Activated CD4-positive, alpha-beta T cell treated with anti-CD3 and anti-CD28 coated beads, Interleukin-2, Interleukin-4, amounts not matched to agents 100 ng/mL and 50 ng/mL, durations not matched to agents 16 hours and 8 hours (primary cell): ENCODE measurements around the gene SORCS2.

ENCODE experiments used
- DNase-seq: peaks from one replicate; pipeline ENCODE4 v3.0.0-alpha.2; 2020; ENCODE audit warnings: low spot score

The SORCS2 gene

GRCh38 chr4:7356667-7357310, 164.5 kb downstream of the SORCS2 start:
- no peak for DNase-seq

DNA sequence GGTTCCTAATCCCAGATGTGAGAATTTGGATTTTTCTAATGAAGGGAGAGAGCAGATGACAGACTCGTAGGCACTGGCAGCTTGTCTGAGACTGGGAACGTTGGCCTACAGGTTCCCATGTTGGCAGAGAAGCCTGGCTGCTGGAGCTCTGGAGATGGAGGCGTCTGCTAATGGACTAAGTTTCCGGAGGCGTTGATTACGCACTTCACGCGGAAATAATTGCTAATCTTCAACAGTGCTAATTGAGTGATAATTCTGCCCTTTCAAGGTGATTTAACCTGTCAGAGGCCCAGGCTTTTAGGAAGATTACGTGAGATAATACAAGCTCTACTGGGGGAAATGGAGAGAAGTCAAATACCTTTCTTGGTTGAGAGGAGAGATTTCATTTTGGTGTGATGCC, 165.0 kb downstream of the SORCS2 start:
- no peak for DNase-seq

DNA sequence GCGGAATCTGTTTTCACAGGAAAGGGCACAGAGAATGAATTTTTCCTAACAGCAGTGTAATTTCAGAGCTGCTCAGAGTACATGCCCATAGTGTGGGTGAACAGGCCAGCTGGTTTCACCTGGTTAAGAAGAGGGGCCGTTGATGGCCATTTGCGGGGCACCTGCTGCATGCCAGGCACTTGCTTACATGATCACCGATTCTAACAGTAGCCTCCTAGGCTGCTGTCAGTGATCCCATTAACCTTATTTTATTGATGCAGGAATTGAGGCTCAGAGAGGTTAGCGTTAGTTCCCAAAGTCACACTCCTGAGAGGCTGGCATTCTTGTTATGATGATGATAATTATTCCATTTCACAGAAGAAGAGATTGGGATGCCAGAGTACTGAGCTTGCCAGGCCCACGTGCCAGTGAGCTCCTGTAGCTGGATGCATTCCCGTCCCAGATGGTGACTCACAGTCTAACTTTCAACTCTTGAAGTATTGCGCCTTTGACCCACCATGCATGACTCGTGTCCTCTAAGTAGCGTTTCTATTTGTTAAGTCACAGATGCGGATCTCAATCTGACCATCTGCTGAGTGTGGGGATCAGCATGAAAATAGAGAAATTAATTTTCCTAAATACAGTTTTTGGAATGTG, 165.9 kb downstream of the SORCS2 start:
- DNase-seq: no peak

DNA sequence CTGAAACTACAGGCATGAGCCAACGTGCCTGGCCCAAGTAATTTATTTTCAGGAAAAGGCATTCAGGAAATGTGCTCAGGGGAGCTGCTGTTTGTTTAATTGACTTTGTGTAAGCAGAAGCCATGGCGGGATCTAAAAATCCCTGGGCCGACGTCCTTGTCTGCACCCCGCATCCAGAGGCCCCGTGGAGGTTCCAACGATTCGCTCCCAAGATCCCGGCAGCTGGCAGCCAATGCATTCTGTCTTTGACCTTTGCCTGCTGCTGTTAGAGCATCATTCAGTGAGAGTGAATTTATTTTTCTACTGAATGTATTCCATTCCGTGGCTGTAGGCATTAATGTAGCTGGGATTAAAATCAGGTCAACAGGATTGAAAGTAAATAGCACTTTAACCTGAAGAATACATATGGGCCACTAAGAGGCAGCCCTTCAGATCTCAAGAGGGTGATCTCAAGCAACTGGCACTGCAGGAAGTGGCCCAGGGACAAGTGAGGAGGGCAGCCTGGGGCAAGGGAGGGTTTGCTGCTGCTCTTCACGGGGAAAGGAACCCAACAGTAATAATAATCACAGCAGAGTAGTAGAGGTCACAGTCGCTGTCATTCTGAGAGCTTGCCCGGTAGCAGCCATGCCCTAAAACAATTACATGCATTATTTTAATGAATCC, 167.2 kb downstream of the SORCS2 start:
- no peak for DNase-seq

DNA sequence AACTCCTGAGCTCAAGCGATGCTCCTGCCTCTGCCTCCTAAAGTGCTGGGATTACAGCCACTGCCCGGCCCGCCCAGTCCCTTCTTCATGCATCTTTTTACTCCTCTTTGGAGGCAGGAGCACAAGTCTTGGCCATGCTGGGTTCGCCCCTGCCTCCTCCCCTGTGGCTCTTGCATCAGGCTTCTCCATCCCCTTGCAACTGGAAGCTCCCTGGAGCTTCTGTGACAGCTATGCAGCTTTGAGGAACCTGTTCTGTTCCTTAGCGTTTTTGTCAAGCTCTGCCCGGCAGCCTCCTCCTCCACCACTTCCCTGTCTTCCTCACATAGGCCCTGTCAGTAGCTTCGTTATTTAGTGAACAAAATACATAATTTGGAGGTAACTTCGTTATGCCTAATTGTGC, 168.5 kb downstream of the SORCS2 start:
- no peak for DNase-seq

DNA sequence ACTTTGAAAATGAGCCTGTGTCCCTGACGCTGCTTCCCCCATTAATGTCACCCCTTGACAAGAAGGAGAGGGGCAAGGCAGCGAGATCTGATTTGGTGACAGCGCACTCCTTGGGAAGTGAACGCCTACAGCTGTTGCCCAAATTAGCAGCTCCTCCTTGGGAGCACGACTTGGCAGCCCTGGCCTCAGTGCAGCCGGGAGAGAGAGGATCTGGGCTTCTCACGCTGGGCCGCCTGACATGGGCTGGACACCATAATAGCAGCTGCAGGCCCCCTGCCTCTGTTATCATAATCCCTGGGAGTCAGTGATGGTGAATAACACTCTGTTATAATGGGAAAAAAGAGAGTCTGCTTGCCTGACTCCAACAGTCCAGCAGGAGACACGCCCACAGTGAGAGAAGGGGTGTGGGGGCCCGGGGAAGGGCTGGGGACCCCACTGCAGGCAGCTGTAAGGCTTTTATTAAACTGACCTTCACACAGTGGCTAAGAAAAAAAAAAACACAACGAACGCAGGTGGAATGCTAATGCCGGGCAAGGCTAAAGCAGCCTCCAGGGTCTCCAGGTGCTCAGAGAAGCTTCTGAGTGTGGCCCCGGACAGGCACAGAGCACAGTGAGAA, 169.1 kb downstream of the SORCS2 start:
- DNase-seq: no peak

- DNase-seq: no peak
These were observed 170.0 kb downstream of the SORCS2 start for GRCh38 chr4:7362341-7362740.

GRCh38 chr4:7362862-7363430, 170.6 kb downstream of the SORCS2 start:
- no peak for DNase-seq

DNA sequence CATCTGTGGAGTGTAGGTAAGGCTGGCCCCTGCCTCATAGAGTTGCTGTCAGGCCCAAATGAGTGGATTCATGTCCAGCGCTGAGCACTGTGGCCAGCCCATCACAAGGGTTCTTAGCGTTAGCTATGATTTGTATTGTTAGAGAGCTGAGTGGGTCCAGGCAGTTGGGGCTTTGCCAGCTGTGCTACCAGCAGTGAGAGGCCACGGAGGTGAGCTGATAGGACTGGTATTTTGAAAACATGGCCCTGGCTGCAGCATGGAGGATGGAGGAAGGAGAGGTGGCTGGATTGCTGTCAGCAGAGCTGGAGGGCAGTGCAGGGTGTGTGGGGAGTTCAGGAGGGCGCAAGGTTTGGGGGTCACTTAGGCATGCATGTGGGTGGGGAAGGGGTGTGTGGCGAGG, 172.6 kb downstream of the SORCS2 start:
- no peak for DNase-seq

DNA sequence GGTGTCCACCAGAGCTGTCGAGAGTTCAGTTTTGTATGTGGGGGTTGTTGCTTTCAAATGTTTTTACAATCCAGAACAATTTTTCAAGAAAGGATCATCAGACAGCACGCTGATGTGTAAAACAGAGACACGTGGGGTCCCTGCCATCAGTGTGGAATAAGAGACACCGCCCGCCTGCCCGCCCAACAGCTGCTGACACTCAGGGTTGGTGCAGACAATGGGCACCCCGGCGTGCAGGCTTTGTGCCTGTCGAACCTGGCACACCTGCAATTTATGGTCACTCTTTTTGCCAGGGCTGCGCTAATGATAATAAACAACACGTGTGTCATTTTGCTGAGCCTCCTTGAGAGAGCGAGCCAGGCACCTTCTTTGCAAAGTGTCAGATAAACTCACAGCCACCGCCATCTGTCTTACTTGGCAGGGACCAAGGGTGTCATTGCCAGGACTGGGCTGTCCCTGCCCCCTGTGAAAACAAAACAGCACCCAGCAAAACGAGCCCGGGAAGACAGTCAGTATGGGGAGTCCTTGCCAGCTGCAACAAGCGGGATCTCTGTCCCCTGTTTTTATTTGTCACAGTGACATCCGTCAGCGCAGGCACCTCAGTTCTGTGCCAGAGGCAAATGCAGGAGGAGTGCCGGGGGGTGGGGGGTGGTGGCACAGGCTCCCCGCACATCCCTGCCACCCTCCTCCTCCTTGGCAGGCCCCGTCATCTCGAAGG, 173.3 kb downstream of the SORCS2 start:
- DNase-seq: no peak

- no peak for DNase-seq
These were observed 174.0 kb downstream of the SORCS2 start for GRCh38 chr4:7366180-7366945.

DNA sequence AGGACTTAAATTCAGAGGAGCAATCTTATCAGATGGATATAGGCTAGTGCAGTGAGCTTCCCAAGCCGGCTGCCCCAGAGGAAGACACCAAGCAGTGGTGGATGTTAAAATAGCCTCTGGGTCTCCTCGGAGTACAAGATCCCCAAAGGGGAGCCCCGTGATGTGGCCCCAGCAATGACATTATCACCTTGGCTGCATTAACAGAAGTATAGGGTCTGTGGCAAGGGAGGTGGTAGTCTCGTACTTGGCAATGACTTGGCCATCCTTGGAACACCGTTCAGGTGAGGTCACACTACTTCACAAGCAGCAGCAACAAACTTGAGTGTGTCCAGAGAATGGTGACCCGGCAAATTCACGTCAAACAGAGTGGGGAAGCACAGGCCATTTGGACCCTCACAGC, 174.6 kb downstream of the SORCS2 start:
- DNase-seq: no peak

GRCh38 chr4:7367406-7367805, 175.1 kb downstream of the SORCS2 start:
- DNase-seq: no peak

DNA sequence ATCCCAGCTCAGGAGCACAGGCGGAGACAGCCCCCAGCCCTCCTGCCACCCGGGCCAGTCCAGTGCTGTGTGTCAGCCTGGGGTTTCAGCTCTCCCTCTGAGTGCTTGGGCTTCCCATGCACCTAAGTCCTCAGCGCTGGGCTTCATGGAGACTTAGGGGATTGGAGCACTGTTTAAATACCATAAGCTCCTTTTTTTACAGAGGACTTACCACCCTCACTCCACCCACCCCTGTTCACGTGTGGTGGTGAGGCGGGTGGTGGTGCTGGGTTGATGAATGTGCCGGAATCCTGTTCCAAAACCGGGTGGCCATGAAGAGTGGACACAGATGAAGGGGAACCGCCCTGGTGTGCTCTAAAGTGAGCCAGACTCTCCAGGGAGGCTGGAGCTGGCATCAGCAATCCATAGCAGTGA, 175.5 kb downstream of the SORCS2 start:
- no peak for DNase-seq

DNA sequence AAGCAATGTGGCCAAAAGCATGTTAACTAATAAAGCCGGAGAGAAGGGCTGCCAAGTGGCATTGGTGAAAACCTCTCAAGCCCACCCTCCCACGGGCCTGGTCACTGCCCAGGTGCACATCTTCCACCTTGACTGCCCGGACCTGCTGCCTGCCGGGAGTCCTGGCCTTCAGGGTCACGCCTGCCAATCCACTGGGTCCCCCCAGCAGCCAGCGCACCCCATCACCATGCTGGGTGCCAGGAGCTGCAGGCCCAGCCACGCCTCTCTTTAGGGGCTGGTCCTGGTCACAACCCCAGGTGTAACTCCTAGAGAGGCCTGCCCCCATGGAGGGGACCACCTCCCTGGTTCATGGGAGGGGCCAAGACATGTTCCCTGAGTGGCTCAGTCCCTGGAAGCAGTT, 176.0 kb downstream of the SORCS2 start:
- no peak for DNase-seq

DNA sequence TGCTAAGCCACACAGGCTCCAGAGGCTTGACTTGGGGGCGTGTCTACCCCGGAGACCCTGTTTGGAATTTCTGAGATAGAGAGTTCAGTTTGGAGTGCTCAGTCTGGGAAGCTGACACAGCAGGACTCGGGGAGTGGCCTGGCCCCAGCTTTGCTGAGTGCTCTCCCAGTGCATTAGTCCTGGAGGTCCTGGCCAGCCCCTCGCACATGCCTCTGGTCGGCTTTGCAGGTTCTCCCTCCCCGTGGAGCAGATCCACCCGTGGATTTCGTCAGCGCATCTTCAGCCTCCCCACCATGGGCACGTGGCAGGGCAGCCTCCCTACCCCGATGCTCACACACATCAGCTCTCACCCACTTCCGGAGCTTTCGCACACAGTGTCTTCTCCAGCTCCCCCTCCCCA, 177.2 kb downstream of the SORCS2 start:
- DNase-seq: no peak

DNA sequence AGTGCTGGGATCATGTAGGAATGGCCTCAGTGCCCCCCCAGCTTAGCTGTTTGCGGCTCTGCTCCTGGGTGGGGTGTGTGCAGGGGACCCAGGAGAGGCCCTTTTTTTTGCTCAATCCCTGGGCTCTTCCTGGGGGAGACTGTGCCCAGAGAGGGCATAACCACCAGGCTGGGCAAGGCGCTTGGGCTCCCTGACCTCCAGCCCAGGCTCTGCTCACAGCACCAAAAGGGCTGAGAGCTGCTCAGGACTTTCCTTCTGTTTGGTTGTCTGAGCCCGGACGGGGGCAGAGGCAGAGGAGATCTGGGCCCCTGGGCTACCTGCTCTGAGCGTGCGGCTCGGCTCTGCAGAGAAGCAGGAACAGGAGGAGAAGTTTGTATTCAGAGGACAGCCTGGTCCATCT, 177.7 kb downstream of the SORCS2 start:
- DNase-seq: no peak

DNA sequence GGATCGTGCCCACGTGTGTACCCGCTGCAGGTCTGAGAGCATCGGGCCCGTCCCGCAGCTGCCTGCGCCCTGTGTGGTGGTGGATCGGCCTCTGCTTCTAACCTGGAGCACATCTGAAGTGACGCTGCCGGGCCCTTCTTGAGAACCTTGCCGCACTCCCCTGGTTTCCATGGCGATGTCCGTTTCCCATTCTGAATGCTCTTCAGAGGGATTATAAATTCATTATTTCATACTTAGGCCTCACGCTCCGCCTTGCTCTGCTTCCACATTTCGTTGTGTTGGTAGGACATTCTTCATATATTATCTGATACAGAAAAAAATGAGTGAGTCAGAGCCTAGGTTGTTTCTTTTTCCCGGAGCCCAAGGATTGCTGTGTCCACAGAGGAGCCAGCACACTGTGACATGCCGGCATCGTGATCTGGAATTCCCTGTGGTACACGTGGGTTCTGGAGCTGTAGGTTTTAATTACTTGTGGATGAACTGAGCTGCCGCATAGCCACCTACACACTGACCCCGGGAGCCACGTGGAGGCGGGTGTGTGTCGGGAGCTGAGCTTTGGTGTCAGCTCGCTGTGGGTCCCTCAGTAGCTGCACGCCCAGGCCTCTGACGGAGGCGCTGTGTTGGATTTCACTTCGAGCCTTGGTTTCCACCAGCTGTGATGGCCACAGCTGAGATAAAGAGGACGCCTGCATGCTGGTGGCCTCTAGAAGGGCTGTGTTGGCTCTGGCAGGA, 179.0 kb downstream of the SORCS2 start:
- no peak for DNase-seq

DNA sequence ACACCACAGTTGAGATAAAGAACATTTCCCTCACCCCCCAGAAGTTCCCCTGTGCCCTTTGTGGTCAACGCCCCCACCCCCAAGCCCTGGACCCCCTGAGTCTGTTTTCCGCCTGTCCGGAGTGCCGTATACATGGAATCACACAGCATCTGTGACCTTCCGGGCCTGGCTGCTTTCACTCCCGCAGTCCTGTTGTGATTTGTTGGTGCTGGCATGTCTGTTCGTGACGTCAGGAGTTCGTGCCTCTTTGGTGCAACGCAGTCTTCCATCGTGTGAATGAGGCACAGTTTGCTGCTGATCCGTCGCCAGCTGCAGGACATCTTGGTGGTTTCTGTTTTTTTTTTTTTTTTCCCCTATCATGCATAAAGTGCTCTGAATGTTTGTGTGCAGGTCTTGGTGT, 180.3 kb downstream of the SORCS2 start:
- DNase-seq: no peak

DNA sequence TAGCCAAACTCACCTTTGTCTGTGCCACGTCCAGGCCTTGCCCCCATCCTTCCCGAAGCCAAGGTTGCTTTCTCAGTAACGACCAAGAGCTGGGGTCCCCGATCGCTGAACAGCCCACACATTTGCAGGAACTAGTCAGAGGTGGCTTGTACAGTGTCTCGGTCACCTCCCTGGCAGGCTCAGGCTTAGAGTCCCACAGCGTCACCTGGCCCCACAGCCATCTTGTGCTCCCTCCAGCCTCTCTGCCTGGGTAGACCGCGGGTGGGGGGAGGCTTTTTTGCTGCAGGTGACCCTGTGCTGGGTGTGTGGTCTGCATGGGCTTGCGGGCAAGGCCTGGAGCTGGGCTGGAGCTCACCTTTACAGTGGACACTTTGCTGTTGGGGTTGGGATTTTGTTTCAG, 182.2 kb downstream of the SORCS2 start:
- no peak for DNase-seq

DNA sequence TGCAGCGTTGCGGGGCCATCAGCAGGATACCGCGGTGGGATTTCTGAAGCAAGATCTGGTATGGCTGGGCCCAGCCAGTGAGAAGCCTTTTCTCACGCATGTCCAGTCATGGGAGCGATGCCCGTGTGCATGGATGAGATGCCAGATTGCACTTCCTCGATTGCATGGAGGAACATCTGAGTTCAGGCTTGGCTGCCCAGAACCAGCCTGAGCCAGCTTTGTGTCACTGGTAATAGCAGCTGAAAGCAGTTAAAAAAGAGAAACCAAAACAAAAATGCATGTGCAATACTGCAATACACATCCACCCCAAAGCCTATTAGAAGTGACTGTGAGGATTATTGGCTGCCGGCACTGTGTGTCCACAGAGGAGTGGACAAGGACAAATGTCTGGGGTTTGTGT, 183.1 kb downstream of the SORCS2 start:
- no peak for DNase-seq
